NCI-H128 (cell line): ENCODE data around the gene ZNF282.

Experiments
- DNase-seq: peaks from one replicate; lab custom pipeline; 2025; ENCODE audit not compliant: unreplicated experiment; lab: John Stamatoyannopoulos, UW

ZNF282 gene

GRCh38 chr7:149188637-149189259, 6.6 kb upstream of the ZNF282 start:
- DNase-seq, result no peak

- DNase-seq, result no peak
Observed at GRCh38 chr7:149191851-149192250, 3.5 kb upstream of the ZNF282 start.

GRCh38 chr7:149194799-149195179, 557 bp upstream of the ZNF282 start:
- no peak for DNase-seq

GRCh38 chr7:149196151-149196704, 882 bp downstream of the ZNF282 start:
- no peak for DNase-seq

GRCh38 chr7:149196705-149197171, 1.4 kb downstream of the ZNF282 start:
- no peak for DNase-seq

- no peak for DNase-seq
Observed at GRCh38 chr7:149197675-149198074, 2.3 kb downstream of the ZNF282 start.

- no peak for DNase-seq
Observed at GRCh38 chr7:149198161-149198816, 2.9 kb downstream of the ZNF282 start.

GRCh38 chr7:149199234-149199995, 4.1 kb downstream of the ZNF282 start:
- DNase-seq, result no peak

- DNase-seq, result no peak
Observed at GRCh38 chr7:149202831-149203231, 7.5 kb downstream of the ZNF282 start.

- no peak for DNase-seq
Observed at GRCh38 chr7:149205690-149206381, 10.5 kb downstream of the ZNF282 start.

- DNase-seq, result no peak
Observed at GRCh38 chr7:149207324-149208035, 12.1 kb downstream of the ZNF282 start.

- no peak for DNase-seq
Observed at GRCh38 chr7:149209518-149210269, 14.3 kb downstream of the ZNF282 start.

GRCh38 chr7:149210551-149210950, 15.2 kb downstream of the ZNF282 start:
- DNase-seq, result no peak

GRCh38 chr7:149214020-149214720, 18.8 kb downstream of the ZNF282 start:
- DNase-seq, result no peak

- no peak for DNase-seq
Observed at GRCh38 chr7:149216402-149216801, 21.1 kb downstream of the ZNF282 start.

GRCh38 chr7:149217570-149217969, 22.2 kb downstream of the ZNF282 start:
- no peak for DNase-seq

- no peak for DNase-seq
Observed at GRCh38 chr7:149218469-149219420, 23.4 kb downstream of the ZNF282 start.

GRCh38 chr7:149220534-149220933, 25.2 kb downstream of the ZNF282 start:
- no peak for DNase-seq
